GM18508 (cell line): Measurements from ENCODE around the gene NRROS.

Experiments
- ATAC-seq: cut with Tn5 transposase; IDR thresholded peaks from one replicate; pipeline ENCODE4 v1.9.1; 2021; ENCODE audit warnings: moderate number of reproducible peaks; ENCODE audit not compliant: insufficient read depth, unreplicated experiment

The NRROS gene

DNA sequence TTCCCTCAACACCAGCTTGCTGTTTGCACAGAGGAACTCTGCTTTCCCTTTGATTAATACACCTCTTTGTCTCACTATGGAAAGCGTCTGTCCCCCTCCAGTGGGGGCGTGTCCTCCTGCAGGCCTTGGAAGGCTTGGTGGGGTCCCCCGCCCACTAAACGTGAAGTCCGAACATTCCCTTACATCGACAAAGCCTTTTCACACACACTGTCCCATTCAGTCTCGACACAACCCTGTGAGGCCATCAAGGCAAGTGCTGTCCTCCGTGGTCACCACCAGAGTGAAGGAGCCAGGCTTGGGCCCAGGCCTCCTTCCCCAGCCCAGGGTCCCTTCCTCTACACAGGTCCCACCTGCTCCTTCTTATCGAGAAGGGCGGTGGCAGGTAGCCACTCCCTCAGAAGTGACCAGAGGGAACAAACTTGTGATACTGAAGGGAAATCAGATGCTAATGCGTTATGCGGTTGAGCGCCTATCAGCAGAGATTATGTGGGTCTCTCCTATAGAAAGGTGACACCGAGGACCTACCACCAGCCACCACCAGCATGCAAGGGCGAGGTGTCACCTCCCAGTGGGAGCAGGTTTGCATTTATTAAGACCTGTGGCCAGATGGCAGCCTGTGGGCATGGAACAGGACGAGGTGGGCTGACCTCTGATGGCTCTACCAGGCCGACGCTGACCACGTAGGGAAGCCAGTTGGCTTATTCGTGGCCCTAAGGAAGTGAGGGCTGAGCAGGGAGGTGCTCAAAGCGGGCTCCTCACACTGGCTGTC lies 6.6 kb downstream of the NRROS start:
- no peak for ATAC-seq

DNA sequence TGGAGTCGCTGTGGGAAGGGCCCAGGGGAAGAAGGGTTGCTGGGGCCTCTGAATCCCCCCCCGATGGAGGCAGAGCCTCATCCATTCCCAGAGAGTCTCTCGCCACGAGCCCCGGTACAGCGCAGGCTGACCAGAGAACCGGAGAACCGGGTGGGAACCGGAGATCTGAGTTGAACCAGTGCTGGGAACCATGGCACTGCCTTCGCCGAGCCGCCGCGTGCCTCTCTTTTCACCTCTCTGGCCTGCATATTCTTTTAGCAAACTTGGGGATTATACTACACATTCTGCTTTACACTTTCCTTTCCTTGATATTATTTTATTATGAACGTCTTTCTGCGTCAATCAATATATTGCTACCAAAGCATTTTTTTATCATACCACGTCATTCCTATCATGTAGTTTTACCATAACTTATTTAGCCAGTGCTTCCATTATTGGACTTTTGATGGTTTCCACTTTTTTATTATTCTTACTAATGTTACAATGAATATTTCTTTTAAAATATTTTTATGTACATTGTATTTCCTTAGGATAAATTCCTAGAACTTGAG lies 7.2 kb downstream of the NRROS start:
- no peak for ATAC-seq

DNA sequence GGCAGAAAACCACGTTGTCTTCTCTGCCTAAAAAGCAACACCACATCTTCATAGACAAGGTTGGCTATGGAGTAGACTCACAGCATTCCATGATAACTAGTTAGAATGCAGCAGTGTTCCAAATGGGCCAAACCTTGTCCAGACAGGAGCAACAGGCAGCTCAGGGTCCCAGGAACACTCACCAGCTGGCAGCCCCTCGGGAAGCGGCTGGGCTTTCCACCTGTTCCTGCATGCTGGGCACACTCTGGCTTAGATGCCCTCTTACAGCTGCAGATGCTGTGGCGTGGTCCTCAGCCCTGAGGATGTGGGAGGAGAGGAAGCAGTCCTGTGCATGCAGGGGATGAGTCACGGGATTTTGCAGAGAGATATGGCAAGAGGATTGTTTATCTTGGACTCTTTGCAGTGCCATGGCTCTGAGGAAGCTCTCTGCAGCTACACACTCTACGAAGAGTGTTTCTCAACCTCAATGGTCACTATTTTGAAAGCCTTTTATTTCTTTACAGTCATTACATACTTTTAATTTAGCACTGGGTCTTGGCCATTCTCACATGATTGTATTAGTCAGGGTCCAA lies 11.3 kb downstream of the NRROS start:
- ATAC-seq: no peak

DNA sequence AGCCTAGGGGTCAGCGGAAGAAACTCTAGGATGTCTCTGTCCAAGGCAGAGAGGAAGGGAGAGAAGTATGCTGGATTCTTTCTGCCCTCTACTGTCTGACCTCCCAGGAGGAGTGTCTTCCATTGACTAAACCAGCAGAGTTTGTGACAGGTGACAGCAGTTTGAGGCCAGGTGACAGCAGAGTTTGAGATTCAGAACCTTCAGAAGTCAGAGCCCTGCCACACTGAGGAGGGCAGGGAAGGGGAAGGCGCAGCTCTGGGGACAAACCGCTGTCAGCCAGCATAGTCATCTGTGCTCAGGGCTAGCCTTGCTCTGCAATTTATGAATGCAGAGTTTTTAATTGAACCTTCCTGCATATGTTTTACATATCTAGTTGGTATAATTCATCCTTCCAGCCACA lies 12.3 kb downstream of the NRROS start:
- ATAC-seq: no peak

DNA sequence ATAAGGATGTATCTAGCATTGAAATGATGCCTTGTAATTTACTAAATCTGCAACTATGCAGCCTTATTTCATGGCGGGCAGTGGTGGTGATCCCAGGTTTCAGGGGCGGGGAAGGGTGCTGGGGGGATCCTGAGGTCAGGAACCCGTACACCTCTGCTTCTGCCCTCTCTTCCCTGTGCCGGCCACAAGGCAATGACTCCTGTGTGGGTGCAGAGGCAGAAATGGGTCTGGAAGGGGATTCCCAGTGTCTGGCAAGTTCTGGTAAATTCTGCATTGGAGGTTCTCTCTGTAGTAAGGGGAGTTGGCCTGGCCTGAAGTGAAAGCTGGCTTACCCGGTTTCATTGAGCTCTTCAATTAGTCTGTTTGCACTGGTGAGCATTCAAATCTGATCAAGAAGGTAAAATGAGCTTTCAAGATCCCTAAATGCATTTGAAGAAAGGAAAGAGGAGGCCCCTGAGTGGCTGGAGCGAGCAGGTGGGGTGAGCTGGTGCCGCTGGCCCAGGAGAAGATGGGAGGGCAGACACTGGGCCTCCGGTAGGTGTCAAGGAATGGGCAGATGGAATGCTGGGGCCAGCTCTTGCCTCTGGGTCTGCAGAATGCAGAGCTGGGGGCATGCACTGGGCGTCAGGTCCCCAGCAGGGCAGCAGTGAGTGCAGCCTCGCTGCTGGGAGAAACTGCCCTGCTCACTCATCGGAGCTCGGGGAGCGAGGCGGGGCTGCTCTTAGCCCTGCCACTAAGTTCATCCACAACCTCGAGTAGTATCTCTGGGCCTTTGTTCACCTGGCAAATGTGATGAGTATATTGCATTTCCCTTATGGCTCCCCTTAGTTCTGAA lies 13.7 kb downstream of the NRROS start:
- ATAC-seq: no peak

DNA sequence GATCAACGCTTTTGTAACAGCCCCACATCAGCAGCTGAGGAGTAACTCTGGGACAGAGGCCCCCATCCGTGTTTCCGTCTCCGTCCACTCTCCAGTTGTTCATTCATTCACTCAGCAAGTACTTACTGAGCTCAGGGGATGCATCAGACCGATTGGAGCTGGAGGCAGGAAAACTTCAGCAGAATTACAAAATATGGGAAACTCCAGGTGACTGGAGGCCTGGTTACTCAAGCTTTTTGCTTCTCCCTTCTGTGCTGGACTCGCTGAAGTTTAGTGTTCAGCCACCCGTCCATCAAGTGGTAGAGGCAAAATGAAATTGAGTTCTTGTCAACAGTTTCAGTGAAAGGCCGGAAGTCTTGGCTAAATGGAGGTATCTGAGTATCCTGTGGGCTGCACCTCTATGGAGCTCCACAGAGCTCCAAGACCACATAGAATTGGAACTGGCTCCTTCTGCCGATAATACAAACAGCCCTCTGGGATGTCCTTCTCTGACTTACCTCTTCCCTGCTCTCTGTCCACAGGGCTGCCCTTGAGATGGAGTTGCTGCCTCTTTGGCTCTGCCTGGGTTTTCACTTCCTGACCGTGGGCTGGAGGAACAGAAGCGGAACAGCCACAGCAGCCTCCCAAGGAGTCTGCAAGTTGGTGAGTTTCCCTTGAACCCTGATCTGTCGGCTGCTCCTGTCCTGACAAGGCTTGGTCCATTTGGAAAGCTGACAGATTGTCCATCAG lies 14.7 kb downstream of the NRROS start:
- ATAC-seq: no peak

DNA sequence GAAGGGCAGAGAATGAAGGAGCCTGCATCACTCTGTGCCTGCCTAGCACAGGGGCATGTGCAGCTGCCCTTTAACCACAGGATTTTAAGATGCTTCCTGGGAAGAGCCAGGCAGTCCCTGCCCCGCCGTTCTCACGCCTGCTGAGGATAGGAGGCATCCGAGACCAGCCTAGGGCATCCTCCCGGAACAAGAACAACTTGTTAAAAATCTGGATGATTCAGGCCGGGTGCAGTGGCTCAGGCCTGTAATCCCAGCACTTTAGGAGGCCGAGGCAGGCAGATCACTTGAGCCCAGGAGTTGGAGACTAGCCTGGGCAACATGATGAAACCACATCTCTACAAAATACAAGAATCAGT lies 15.2 kb downstream of the NRROS start:
- ATAC-seq: no peak

DNA sequence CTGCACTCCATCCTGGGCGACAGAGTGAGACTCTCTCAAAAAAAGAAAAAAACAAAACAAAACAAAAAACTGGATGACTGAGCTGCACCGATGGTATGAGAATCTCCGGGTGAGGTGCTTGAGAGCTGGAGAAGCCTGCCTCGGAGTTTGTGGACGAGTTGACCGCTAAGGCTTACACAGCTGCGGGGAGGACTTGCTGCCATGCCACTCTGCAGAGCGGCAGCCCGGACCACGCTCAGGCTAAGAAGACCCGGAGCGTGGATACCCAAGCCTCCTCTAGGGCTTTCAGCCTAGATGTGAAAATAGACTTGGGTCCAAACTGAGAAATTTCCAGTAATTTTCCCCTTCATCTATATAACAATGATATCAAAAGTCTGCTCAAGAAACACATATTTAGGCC lies 16.0 kb downstream of the NRROS start:
- ATAC-seq: no peak

DNA sequence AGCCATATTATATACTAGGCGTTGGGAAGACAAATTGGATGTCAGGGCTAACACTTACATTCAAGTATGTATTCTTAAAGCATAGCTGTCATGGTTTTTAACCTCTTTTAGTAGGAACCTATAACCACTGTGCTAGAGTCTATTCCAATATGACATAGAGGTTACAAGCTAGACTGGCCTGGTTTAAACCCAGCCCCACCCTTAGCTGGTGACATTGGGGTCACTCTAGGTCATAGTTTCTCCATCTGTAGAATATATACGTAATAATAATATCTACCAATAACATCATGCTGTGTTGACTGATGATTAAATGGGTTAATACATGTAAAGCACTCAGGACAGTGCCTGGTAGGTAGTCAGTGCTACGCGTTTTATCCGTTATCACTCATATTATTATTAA lies 16.7 kb downstream of the NRROS start:
- no peak for ATAC-seq

DNA sequence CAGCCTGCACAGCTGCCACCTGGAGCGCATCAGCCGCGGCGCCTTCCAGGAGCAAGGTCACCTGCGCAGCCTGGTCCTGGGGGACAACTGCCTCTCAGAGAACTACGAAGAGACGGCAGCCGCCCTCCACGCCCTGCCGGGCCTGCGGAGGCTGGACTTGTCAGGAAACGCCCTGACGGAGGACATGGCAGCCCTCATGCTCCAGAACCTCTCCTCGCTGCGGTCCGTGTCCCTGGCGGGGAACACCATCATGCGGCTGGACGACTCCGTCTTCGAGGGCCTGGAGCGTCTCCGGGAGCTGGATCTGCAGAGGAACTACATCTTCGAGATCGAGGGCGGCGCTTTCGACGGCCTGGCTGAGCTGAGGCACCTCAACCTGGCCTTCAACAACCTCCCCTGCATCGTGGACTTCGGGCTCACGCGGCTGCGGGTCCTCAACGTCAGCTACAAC lies 20.4 kb downstream of the NRROS start:
- ATAC-seq: no peak

DNA sequence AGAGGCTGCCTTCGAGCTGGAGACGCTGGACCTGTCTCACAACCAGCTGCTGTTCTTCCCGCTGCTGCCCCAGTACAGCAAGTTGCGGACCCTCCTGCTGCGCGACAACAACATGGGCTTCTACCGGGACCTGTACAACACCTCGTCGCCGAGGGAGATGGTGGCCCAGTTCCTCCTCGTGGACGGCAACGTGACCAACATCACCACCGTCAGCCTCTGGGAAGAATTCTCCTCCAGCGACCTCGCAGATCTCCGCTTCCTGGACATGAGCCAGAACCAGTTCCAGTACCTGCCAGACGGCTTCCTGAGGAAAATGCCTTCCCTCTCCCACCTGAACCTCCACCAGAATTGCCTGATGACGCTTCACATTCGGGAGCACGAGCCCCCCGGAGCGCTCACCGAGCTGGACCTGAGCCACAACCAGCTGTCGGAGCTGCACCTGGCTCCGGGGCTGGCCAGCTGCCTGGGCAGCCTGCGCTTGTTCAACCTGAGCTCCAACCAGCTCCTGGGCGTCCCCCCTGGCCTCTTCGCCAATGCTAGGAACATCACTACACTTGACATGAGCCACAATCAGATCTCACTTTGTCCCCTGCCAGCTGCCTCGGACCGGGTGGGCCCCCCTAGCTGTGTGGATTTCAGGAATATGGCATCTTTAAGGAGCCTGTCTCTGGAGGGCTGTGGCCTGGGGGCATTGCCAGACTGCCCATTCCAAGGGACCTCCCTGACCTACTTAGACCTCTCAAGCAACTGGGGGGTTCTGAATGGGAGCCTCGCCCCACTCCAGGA lies 21.1 kb downstream of the NRROS start:
- ATAC-seq: no peak

DNA sequence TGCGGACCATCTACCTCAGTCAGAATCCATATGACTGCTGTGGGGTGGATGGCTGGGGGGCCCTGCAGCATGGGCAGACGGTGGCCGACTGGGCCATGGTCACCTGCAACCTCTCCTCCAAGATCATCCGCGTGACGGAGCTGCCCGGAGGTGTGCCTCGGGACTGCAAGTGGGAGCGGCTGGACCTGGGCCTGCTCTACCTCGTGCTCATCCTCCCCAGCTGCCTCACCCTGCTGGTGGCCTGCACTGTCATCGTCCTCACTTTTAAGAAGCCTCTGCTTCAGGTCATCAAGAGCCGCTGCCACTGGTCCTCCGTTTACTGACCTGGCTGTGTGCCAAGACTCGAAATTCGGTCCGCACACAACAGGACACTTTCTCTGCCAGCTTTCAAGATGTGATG lies 21.9 kb downstream of the NRROS start:
- no peak for ATAC-seq

DNA sequence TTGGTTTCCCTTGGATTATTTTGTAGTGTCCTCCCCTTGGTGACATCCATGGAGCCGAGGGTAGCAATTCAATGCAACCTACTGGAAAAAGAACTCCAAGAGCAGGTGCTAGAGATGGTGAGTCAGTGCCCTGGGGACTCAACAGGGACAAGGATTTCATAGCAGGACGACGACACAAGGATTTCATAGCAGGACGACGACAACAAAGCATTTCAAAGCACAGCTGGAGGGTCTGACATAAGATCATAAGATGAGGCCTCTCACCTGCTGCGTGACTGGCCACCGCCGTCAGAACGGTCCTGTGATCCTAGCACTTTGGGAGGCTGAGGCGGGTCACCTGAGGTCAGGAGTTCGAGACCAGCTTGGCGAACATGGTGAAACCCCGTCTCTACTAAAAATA lies 22.5 kb downstream of the NRROS start:
- no peak for ATAC-seq

DNA sequence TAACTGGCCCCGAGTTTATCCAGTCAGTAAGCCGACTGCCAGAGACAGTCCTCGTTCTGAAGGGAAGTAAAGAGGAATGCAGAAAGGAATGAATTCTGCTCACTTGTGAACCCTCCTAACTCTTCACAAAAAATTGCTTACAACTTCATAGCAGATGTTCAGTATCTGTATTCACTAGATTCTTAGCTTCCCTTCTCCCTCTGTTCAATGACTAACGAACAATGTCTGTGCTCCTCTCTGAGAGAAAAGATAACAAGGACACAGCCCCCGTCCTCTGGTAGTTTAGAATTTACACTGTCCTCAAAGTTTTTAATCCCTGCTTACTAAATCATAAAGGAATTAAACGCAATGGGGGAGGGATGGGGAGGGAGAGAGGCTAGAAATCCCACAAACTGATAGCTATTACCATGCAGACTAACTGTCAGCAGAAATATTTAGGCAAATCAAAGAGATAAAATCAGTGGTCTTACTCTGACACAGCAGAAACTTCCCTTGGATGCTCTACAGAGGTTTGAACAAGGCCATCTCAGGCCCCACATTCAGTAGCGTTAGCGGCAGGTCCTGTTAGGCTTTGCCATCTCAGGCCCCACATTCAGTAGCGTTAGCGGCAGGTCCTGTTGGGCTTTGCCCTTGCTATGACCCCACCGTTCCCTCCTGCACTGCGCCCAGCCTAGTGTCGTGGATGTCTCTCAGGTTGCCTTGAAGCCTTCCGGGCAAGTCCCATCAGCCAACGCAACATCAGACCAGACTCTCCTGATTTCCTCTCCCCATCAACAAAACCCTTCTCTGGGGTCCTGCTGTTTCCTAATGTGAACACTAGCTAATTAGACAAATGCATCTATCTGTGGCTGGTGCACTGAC lies 23.4 kb downstream of the NRROS start:
- no peak for ATAC-seq

DNA sequence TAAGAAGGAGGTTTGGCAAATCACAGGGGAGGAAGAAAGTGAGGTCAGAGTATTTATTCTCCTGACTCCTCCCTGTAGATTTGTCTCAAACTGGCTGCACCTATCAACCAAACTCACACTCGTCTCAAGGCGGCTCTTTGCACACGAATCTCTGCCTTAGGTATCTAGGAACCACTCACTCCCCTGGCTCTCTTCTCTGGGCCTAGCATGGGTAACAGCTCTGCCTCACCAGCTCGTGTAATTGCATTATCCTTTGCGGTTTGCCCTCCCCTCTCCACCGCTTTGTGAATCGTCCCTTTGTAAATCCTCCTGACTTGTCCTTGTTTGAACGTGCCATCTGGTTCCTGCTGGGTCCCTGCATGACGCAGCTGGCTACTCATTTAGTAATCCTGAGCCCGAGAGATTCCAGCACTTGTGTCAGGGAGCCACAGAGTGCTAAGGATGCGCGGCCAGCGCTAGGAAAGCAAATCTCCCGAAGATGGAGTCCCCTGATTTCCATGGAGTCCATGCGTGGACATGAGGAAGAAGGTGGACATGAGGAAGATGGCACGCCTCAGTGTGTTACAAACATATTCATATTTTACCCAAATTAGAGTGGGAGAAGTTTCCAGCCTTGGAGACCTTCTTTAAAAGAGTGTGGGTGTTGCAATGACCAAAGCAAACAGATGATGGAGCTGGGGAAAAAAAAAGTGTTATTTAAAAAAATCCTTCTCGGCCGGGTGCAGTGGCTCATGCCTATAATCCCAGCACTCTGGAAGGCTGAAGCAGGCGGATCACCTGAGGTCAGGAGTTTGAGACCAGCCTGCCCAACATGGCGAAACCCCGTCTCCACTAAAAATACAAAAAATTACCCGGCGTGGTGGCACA lies 26.7 kb downstream of the NRROS start:
- ATAC-seq: no peak

DNA sequence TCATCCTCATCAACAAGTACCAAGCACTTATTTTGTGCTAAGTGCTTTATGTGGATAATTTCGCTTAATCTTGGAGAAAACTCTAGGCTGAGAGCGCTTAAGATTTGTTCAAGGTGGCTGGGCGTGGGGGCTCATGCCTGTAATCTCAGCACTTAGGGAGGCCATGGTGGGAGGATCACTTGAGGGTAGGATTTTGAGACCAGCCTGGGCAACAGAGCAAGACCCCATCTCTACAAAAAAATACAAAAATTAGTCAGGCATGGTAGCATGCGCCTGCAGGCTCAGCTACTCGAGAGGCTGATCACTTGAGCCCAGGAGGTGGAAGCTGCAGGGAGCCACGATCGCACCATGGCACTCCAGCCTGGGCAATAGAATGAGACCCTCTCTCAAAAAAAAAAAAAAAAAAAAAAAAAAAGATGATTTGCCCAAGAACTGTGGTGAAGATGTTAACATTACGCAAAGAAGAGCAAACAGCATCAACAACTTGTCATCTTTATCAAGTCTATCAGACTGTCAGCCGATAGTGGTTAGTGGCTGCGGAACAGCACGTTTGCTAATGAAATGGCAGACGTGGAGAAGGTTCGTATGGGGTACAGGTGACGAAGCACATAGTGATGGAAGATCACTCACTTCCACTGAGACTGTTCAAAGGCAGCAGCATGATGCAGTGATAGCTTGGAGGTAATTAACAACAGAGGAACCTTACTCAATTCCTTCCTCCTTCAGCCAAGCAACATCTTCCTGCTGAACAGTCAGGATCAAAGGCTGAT lies 27.7 kb downstream of the NRROS start:
- no peak for ATAC-seq

DNA sequence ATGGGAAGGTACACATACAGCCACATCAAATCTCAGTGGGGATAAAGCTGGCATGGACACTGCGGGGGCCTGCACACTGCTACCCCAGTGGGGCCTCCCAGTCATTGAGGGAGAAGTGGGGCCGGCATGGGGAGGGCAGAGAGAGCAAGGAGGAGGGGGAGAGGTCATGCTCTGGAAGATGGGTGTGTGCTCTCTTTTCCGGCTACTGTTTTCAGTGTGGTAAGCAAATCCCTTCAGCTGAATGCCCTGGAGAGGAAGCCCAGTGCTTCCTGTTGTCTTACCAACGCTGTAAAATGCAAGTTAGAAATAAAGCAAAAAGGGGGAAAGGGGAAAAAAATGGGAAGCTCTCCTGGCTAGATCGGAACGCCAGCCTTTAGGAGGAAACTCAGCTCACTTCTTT lies 30.8 kb downstream of the NRROS start:
- ATAC-seq: no peak
